NCI-H526 treated with DMSO at 0.1 percent for 48 hours (cell line): ENCODE data around the gene TNS1.
A peak's percentile ranks its signal among the peaks of the same experiment; 100 is the strongest.

Experiments
- DNase-seq: peaks from one replicate; lab custom pipeline; 2025; lab: John Stamatoyannopoulos, UW

The TNS1 gene

DNA sequence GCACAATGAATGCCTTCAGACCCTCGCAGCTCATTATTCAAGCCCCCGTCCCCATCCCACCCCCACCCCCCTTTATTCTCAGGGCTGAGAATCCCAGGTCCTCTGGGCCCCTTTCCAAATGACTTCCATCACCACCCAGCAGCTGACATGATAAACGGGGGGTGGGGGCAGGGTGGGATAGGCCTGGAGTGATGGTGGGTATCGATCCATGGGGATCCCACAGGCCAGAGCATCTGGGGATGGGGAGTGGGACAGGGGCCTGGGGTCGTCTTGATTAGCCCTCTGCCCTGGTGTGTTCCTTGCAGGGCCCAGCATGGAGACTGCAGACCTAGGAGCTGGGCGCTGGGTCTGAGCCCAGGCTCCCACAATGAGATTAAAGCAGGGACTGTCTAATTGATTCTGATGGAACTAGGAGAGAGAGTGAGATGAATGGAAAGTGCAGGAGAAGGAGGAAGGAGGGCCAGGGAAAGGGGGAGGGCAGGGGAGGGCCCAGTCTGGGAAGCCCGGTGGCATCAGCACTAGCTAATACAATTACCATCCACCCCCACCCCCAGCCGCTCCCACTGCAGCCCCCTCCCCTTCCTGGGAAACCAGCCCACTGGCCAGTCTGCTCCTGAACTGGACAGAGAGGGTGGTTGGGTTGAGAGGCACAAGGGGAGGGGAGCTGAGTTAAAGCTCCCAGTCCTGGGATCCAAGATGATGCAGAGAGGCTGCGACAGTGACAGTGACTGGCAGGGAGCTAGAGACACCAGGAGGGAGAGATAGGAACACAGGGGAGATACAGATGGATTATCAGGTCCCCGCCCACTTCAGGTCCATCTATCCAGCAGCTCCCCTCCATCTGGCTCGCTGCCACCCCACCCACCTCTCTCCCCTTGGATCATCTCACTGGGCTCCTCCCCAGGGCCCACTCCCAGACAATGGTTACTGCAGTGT lies 13.1 kb upstream of the TNS1 start:
- DNase-seq: no peak

DNA sequence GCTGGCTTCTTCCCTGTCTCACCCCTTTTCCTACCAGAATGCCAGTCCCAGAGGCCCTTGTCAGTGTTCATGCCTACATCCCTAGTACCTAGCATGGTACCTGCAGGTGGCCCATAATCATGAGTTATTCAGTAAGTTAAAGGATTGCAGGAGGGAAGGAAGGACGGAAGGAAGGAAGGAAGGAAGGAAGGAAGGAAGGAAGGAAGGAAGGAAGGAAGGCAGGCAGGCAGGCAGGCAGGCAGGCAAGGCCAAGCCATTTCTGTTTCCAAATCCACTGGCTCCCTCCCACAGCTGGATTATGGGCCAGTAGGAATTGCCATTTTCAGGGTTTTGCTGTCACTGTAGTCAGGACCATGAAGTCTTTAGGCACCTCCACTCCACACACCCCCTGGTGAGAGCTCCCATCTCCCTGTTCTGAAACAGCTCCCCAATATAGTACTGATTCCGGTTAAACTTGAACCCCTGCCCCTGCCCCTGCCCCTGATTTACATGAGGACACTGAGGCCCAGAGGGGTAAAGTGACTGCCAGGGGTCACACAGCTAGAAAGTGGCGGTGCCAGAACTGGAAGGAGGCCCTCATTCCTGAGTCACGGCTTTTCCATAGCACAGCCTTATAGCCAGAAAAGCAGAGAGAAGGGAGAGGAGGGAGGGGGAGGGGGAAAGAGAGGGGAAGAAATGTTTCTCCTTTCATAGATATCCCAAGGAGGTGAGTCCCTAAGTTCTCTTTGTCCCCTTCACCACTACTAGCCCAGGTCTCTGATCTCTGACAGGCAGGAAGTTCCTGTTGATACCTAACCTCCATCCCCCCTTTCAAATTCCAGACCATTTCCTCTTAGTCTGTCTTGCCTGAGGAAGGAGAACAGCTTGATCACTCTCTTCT lies 12.2 kb upstream of the TNS1 start:
- no peak for DNase-seq

DNA sequence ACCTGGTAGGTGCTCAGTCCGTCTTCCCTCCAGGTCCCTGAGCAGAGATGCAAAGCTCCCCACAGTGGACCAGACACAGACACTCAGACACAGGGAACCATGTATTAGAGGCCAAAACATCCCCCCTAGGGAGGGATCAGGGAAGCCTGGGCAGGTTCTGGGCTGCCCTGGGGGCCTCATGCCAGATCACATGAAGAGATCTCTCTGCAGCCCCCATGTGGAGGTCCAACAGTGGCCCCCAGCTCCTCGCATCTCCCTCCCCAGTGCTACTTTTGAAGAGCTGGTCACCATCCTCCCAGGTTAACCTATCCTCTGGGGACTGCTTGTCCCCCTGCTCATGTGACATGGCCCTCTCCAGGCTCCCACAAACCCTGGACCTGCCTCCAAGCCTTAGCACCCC lies 10.5 kb upstream of the TNS1 start:
- no peak for DNase-seq

DNA sequence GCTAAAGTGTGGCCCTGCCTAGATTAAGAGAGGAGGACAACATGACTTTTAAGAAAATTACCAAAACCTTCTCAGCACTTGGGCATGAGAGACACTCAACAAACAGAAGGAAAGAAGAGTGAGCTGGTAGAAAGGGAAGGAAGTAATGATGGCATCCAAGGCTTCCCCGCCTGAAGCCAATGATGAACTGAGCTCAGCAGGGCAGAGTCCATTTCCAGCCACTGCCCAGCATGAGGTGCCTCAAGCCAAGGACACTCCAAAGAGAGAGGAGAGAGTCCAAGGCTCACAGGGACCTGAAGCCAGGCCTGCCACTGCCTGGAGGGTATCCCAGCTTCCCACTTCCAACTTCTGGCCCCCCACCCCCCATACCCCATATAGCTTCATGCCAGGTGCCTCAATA lies 9.5 kb upstream of the TNS1 start:
- no peak for DNase-seq

DNA sequence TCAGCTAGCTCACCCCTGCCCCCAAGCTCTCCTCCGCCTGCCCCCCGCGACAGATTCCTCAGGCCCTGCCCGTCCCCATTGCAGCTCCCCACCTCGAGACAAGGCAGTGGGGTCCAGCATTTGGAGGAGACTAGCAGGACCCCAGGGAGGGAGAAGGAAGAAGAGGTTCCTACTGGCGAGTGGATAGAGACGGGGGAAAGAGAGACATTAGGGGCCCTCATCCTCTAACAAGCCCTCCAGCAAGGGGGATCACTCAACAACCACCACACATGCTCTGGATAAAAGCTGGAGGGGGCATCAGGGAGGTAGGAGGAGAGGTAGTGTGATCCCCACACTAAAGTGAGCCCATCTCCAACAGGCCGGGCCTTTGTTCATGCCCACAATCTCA lies 8.9 kb upstream of the TNS1 start:
- no peak for DNase-seq

DNA sequence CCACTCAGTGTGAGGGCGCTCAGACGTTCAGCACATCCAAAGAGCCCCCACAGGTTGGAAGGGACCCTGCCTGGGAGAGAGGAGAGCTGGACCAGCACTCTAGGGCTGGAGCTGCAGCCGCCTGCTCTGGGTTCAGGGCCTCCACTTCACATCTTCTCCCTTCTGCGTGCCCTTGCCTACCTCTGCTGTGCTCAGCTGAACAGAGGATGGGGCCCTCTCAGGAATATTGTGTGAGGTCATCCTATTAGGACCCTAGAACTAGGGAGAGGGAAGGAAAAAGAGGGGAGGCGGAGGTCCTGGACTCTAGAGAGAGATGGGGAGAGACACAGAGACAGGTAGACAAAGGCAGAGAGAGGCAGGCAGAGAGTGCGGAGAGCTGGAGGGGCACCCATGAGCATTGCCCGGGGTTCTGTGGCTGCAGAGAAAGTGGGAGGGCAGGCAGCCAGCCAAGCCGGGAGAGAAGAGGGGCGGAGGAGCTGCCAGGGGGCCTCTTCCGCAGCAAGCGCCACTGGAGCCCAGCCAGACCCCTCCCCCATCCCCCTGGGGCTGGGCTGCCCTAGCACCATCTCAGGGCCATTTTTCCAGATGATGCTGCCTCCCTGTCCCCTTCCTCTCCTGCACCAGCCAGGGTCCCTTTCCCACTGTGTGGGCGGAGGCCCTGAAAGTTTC lies 8.3 kb upstream of the TNS1 start:
- DNase-seq: no peak

DNA sequence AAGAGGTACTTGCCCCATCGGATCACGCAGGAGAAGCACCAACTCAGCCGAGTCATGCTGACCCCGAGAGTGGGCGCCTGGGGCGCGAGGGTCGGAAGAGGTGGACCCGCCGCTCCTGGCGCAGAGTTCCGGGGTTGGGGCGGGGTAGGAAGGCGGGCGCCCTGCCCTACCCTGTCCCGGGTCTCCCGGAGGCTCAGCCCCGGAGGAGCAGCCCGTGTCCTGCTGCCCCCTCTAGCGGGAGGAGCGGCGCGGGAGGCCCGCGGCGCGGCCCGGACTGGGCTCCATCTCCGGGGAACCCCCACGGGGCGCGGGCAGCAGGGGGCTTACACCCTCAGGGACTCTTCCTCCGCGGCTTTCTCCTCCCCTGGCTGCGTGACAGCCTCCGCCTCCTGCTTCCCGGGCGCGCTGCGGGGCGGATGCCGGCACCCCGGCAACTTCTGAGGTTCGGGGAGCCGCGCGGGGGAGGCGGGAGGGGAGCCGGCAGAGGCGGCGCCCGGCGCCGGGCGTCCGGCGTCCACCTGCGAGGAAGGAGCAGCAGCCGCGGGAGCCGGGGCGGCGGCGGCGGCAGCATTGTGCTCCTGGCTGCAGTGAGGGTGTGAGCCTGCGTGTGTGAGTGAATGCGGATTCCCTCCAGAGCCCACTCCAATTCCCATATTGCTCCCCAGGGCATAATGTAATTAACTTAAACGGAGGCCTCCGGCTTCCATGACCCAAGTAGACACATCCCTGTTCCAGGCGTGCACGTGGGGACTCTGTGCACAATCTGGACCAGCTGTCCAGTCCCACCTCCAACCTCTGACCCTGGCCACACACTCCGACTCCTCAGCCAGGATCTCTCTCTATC lies 7.6 kb upstream of the TNS1 start:
- peak; percentile 15 for DNase-seq

DNA sequence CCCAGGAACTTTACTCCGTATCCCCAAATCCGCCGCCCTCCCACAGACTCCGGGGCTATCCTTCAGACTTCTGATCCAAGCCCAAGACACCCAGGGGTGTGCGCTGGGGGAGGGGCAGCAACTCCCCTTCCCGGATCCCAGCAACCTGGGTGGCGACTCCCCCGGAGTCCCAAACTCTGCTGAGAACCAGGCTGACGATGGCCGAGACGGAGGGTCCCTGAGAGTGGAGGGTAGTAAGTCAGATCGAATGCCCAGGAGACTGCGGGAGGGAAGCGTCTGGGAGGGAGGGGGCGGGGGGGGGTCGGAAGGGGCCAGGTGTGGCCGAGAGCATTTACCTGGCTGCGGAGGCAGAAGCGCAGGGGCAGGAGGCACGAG lies 7.0 kb upstream of the TNS1 start:
- no peak for DNase-seq

DNA sequence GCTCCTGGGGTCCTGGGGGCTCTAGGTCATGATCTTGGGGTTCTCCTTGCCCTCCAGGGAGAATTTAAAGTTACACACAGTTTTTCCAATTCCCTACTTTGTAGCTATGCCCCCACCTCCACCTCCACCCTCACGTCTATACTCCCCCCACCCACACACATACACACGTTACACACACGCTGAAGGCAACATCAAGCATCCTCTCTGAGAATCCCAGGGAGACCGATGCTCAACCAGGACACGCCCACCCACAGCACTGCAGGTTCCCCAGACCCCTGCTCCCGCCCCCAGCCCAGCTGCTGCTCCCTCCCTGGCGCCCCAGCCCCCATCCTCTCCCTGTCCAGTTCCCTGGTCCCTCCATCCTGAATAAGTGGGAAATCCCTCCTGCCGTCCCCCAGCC lies 6.4 kb upstream of the TNS1 start:
- DNase-seq: no peak

DNA sequence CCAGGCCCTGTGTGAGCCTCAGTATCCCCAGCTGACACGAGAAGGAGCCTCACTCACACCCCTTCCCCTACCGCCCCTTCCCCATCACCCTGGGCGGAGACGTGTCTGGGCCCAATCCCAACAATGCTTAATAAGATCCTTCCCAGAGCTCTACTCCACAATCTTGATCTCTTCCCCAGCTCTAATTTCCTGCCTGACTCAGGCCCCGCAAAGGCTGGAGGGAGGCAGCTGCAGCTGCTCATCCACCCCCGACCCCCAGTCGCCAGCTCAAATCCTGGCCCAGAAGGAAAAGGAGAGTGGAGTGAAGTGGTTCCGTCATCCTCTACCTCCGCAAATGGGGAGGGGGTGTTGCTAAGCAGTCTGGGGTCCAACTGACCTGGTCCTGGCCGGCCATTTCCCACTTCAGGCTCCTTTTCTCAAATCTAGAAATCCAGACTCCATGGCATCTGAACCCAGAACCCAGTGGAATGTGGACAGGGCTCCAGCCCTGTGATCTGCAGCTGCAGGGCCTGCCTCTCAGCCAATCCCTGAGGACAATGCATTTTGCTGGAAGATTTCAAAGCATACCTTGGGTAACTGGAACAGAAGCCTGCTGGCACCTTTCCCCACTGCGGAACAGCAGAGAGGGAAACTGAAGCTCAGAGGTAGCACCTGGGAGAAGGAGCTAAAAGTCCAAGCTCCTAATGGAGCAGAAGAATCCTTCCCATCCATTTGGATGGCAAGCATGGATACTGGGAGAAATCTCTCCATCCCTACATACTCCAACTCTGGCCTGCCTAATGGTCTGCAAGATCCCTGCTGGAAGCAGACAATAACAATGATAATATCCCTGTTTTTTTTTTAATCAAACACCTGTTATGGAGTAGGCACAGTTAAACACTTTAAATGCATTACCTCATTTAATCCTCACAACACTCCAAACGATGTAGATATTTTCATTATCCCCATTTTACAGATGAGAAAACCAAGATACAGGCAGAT lies 5.6 kb upstream of the TNS1 start:
- no peak for DNase-seq

DNA sequence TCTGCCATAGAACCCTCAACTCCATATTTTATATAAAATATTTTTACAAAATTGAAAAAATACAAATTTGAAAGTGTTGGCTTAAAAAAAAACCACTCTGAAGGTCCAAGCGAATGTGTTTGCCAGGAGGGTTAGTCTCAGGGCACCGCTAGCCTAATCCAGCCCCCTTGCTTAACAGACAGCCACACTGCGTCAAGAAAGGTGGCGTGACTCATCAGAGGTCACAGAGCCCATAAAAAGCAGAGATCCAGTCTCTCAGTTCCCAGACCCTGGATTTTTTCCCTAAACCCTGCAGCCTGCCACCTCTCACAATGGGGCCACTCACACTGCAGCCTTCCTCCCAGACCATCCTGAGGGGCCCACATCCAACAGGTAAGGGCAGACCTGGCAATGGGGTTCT lies 3.9 kb upstream of the TNS1 start:
- DNase-seq: no peak

DNA sequence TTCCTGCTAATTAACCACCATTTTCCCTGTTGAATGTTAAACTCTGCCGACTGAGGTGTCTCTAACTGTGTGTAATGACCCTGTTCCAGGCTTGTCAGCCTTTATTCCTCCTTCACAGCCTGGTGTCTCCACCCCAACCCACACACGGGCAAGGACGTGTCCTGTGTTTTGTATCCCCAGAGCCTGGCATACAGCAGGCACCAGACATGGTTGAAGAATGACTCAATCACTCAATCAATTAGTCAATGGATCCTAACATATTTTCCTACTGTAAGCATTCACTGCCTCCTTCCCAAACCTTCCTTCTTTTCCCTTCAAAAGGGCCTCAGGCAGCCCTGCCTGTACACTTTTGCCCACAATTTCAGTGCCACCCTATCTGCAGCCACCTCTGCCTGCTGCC lies 2.7 kb upstream of the TNS1 start:
- DNase-seq: no peak

DNA sequence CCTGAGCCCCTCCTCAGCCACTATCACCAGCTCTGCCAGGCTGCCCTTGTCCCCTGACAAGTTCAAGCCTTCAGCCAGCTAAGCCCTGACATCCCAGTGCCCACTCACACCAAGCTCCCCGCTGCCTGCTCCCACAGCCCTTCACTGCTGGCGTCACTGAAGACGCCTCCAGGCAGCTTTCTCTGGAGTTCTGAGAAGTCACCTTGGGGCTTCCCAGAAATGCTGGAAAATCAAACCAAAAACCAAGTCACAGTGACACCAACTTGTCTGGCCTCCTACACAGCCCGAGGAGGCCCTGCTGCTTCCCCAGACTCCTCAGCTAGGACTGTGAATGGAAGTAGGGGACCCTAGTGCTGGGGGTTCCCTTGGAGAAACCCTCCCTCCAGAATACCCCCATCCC lies 2.2 kb upstream of the TNS1 start:
- DNase-seq: no peak

DNA sequence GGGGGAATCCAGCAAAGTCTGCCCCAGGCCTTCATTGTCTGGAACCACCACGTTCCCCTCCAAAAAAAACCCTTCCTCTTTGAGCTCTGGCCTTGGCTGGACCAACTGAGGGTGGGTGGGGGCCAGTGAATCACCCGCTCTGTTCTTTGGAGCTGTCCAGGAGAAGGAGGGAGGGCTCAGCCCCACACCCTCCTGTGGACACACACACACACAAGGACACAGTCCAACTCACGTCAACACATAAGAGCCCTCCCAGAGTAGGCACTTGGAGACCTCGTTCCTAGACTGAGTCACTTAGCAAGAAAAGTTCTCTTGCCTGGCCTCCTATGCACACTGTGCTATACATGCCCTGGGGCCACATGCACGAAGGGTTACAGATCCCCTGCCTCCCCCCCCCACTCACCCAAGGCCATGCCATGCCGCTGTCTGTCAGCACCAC lies 1.2 kb upstream of the TNS1 start:
- no peak for DNase-seq

DNA sequence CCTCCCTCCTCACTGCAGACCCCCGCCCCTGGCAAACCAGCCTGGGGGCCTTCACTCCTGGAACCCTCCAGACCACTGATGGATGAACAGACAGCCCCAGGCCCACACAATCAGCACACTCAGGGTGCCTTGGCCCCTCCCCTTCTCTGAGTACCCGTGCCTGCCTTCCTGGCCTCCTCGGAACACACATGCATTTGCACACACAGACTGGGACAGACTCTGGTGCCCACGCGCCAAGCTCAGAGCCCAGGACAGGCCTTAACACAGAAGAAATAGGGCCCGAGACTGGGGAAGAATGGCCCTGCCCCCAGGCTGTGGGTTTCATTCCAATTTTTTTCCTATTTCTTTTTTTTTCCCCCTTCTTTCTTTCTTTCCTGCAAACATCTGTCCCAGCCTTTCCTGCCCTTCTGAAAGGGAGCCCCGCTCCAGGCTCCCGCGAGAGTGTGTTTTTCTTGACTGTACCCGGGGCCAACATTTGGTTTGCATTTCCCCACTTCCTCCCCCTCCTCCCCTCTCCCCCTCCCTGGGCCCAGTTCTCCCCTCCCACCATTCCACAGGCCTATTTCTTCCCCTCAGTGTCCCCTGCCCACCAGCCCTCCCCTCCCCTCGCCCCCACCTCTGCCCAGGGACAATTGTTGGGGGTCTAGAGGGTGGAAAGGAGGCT lies 618 bp upstream of the TNS1 start:
- DNase-seq: no peak

DNA sequence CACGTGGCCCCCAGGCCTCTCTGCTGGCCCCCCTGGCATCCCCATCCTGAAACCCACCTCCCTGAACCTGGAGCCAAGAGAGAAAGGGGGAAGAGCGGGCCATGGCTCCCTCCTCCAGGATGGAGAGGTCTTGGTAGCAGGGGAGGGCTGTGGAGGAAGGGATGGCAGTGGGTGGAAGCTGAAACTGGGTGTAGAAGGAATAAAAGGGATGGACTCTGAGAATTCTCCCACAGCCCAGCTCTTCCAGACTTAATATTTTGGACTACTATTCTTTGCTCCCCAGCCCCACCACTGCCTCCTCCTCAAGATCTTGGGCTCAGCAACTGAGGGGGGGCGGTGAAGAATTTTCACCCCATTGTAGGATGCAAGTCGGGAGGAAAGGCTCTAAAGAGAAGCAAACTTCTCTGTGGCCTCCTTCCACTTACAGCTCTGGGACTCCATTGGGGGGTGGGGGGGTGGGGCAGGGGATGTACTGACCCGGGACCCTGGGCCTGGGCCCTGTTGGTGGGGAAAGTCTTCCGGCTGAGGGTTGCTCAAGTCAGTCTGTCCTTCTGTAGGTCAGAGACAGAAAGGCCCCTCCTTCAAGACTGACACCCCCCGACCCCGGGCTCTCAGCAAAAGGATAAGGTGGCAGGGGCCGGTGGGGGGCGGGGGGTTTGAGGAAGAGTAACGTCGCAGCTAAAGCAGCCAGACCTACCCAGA lies 501 bp downstream of the TNS1 start:
- no peak for DNase-seq

DNA sequence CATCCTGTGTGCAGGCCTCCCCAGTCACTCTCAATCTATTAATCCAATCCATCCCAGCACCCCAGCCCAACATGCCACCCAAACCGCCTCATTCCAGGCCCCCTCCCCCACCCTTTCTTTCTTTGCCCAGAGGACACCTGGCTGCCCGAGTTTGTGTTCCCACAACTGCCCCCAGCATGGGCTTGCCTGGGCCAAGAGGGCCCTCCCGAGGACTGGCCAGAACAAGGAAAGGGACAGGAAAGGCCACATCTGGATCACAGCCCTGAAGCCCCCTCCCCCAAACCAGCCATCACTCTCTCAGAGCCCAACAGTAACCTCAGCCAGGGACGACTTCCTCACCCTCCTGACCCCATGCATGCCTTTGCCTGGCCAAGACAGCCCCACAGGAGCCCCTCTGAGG lies 1.2 kb downstream of the TNS1 start:
- DNase-seq: no peak

DNA sequence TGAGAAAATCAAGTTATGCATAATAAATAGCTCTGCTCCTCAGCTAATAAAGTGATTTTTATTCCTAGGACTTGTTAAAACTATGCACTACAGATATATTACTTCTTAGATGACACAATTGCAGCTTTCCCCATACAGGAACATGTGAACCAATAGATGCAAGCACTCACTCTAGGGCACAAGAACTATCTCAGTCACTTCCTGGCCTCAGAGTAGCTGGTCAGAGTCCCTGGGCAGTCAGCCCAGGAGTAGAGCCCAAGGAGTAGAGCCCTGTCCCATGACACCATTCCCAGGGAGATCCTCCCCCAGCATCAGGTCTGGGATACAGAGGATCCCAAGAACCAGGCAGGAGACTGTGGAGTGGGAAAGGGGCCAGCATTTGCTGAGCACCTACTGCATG lies 2.7 kb downstream of the TNS1 start:
- no peak for DNase-seq

DNA sequence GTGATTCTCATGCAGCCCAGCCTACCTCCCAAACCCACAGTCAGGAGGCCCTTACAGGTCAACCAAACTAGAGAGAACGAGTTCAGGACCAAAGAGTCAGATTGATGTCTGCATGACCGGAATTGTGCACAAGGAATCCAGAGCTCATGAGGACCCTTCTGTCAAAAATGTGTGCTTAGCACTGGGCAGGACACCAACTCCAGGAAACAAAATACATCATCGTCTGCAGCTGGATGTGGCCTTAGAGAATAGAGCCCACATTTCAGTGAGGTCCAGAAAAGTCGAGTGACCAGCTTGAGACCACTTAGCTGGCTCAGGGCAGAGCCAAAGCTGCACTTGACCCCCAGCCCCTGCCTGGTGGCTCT lies 3.2 kb downstream of the TNS1 start:
- no peak for DNase-seq
